A549 (cell line): ENCODE data around the gene HINT1.

ENCODE experiments used
- POLR2A ChIP-seq: IDR thresholded peaks from 2 replicates; pipeline ENCODE4 v1.6.1; 2012; ENCODE audit warnings: mild to moderate bottlenecking, low read length
- TF ChIP-seq, protein P1 (sequence below): fragments of >200 bp; sonication (Bioruptor Twin); formaldehyde crosslinking; IDR thresholded peaks from 3 replicates; pipeline ENCODE4 v1.5.1; 2016

DNA sequence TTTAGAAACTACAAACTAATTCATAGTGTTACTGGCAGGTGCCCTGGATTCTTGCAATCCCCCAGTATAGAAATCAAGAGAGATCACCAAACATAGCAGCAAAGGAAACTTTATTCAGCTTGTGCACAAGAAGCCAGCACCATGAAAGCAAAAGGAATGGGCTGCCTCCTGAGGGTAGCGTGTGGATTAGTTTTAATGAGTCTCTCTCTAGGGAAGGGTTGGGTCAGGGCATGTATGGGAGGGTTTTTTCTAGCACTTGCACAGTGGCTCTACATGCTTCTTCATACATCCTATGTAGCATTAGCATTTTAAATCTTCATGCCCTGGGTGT lies 44.1 kb upstream of the HINT1 start:
- TF ChIP-seq, protein P1, sequence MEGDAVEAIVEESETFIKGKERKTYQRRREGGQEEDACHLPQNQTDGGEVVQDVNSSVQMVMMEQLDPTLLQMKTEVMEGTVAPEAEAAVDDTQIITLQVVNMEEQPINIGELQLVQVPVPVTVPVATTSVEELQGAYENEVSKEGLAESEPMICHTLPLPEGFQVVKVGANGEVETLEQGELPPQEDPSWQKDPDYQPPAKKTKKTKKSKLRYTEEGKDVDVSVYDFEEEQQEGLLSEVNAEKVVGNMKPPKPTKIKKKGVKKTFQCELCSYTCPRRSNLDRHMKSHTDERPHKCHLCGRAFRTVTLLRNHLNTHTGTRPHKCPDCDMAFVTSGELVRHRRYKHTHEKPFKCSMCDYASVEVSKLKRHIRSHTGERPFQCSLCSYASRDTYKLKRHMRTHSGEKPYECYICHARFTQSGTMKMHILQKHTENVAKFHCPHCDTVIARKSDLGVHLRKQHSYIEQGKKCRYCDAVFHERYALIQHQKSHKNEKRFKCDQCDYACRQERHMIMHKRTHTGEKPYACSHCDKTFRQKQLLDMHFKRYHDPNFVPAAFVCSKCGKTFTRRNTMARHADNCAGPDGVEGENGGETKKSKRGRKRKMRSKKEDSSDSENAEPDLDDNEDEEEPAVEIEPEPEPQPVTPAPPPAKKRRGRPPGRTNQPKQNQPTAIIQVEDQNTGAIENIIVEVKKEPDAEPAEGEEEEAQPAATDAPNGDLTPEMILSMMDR, result no peak
- no peak for TF ChIP-seq POLR2A
